Brain pericyte (primary cell): ENCODE results near the gene ALK.
A peak's percentile ranks its signal among the peaks of the same experiment; 100 is the strongest.

ENCODE experiments used
- DNase-seq: peaks from one replicate; pipeline ENCODE4 v3.0.0-alpha.2; 2012; ENCODE audit warnings: low read depth, low spot score

ALK gene

DNA sequence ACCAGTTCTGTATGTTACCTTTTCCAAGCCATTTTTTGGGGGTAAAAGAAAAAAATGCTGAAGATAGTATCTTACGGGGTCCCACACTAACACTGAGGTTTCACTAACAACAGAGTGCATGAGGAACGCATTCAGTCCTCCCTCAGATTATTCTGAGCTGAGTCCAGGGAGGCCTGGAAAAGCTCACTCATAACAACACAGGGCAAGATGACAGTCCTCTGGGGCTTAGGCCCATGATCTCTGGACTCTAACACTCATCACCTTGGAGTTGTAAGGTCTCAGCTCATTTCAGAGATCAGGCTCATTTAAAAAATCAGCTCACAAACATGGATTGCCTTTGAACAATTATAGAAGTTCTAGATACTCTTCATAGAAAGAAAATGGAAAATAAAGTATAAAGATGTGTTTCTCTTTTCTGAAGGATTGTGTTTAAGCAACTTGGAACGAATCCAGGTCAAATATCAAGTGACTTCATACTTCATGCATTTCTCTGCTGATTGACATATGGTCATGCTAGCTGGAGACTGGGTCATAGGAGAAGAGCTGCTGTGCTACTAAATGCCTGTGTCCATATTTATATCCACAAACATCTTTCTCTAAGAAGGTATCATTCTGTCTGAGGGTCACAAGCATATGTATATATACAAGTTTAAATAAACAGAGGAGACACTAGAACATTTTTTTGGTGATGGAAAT is 265.8 kb downstream of the ALK start:
- DNase-seq = no peak

DNA sequence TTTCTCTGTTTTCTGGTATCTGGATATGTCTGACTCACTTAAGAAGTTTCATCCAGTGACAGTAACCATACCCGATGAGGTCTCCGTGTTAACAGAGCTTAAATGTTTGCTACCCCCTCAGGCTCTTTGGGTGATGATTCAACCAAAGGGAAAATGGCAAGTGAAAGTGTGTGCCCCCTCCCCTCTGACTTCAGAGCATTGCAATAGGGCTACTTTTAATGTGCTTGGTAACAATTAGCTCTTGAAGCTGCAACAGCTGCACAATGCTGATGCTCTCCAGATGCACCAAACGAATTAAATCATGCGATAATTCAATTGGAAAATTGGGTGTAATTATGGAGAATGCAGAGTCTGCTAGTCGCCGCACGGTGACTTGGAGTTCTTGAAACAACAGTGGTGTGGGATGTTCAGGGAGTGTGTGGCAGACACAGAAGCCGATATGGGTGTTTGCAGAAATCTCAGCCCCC is 270.7 kb downstream of the ALK start:
- DNase-seq = no peak

DNA sequence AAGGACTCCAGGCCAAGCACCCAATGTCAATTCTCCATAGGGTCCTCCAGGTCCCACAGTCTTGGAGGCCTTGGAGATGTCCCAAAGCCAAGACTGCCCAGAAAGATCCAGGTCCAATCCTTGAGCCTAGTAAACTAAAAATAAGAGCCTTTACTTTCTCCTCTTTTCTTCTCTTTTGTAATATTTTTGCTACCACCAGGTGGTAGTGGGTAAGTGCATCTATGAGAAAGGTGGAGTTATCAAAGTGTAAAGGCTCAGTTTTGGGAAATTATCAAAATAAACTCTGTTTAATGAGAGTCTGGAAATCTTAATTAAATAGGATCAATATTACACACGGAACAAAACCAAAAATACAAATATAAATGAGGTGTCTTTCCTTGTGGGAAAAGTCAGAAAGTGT is 276.4 kb downstream of the ALK start:
- DNase-seq = no peak

DNA sequence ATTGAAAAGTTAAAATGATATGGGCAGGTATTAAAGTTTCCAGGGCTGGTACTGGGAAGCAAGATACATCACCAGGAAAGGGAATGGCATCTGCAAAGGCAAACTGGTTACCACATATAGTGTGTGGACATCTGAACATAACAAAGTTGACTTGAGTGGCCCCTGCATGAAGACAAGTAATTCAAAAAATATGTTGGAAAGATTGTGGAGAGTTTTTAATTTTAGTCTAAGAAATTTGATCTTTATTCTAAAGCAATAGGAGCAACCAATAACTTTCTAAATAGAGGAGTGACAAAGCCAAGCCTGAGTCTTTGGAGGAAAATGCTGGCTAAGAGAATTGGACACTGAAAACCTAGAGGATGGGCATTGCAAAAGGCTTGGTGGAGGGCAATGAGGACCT is 278.2 kb downstream of the ALK start:
- no peak for DNase-seq

DNA sequence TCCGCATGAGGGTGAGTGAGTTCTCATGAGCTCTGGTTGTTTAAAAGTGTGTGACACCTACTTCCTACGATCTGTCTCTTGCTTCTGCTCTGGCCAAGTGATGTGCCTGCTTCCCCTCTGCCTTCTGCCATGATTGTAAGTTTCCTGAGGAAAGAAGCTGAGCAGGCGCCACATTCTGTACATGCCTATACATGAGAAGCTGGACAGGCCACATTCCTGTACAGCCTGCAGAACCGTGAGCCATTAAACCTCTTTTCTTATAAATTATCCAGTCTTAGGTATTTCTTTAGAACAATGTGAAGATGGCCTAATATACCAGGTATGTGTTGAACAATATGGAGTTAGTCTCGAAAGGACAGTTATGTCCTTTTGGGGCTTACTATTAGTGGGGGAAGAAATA is 281.0 kb downstream of the ALK start:
- DNase-seq = no peak

DNA sequence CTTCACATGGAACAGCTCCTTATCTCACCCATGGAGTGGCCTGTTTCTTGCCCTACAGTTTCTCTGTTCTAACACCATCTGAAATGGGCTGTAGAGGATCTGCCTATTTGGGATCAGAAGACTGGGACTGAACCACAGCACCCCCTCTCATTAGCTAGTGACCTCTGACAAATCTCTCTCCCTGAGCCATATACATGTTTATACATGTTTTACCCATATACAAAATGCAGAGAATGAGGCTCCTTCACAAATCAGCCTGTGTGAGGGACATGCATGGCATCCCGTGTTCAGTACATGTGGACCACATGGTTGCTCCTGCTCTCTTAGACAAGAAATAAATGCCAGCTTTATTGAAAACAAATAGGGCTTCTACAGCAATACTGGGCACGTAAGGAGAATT is 282.7 kb downstream of the ALK start:
- no peak for DNase-seq

DNA sequence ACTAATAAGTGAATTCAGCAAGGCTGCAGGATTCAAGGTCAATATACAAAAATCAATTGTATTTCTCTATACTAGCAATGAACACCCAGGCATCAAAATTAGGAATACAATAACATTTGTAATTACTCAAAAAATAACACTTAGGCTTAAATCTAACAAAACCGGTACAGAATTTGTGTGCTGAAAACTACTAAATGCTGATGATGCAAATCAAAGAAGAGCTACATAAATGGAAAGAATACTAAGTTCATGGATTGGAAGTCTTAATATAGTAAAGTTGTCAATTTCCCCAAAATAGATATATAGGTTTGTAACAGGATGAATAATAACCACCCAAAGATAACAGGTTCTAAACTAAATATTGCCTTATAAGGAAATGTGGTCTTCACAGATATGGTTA is 286.5 kb downstream of the ALK start:
- no peak for DNase-seq

DNA sequence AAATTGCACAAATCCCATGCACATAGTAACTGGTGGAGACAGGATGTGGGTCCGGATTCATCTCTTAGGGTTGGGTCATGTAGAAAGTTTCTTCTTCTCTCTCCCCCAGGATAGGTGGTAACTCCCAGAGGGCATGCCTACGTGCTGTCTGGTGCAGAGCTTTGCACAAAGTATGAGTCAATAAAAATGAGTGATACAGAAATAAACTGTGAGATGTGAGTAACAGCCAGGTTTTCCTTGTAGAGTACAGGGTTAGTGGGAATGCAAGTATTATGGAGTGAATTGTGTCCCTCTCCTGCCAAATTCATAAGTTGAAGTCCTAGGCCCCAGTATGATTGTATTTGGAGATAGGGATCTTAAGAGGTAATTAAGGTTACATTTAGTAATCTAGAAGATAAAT is 289.4 kb downstream of the ALK start:
- DNase-seq = no peak

DNA sequence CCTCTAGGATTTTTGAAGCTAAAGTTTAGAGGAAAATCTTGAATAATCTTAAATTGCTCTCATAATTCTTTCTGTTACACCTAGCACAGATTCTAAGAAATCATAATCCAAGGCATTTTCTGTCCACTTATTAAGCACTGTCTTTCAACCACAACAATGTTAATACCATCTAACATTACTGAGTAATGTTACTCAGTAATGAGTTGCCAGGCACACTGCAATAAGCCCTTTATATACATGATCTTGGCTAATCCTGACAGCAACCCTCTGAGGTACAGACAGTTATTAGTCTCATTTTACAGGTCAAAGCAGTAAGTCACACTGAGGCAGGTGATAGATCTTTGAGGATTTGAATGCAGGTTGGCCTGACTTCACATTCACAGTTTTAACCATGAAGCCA is 291.9 kb downstream of the ALK start:
- DNase-seq = no peak

DNA sequence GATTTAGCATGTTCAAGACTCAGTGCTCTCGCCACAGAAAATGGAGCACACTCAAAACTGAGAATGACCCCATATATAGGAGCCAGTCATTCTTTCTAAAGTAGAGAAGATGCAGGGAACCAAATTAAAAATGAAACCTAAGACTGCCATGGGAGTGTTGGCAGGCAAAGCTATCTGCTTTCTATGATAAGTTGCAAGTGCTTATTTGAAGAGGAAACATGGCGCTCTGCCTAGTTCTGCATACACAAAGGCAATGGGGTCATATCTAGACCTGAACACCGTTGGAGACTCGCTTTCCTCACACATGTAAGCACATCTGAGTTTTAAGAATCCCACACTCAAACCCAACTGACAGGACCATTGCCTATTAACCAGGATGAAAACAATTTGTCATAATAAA is 292.5 kb downstream of the ALK start:
- no peak for DNase-seq

DNA sequence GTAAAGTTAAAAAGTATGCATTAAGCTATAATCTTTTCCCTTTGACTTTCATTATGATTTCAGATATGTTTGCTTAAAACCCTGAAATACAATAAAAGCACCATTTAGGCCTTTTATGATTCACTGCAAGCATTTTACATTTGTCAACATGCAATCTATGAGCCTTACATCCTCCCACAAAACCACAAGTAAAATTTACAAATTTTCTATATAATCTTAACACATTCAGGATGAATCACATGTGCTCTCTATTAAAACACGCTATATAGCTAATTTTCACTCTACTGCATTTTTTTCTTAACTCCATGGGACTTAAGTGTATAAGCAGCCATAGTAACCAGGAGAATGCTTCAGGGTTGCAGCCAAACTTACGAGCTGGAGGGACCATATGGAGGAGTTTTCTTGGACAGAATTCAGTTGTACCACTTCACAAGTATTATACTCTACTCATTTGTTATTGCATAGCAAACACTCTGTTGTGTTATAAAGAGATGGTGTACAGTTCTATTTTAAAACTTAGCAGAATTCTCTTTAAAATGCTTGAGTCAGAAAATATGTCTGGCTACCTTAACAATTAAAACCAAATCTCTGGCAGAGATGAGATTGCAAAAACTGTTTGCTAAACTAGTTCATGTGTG is 293.2 kb downstream of the ALK start:
- DNase-seq = no peak

DNA sequence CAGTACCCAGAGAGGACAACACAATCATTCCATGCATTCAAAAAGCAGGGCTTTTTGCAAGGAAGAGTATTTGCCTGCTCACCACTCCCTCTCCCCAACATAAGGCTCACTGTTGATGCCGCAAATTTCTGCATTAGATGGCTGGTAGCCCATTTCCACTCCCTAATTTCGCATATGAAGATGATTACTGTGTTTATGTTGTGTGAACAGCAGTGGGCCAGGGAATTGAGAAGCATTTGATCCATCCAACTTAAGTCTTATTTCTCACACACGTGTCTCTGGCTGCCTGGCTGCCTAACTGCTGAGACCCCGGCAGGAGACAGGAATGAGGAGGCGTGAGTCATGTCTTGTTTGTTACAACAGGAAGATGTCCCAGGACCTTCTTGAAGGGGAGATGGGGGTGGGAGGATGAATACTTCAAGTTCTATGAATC is 294.1 kb downstream of the ALK start:
- DNase-seq = peak; percentile 84

DNA sequence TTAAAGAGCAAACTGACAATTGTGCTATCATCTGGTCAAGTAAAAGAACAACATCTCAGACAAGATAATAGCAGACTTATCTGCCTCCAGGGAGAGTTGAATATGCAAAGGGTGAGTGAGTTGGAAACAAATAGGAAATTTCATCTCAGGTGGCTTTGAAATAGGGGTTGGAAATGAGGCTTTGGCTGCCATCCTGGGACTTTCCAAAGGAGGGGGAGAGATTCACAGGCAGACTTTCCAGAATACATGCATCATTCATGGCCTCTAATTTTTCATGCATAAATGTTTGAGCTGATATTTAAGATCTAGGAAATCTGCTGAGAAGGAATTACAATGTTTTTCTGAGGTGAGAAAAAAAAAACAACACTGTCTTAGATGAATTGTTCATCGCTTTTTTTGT is 300.5 kb downstream of the ALK start:
- no peak for DNase-seq

DNA sequence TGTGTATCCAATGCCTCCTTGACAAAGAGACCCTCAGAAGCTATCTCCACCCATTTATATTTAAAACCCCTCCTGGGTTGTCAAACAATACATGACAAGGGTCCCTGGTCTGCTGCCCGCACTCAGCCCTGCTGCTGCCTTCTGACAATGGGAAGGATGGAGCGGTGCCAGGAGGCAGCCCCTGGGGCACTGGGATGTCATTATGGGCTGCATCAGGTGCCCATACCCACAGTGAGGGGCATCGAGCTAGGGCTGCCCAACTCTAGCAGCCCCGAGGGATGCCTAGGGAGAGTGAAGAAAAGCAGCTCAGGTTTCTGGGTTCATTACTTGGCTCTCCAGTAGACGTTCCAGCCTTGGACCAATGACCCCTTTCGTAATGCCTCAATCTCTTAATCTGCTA is 301.7 kb downstream of the ALK start:
- DNase-seq = no peak

DNA sequence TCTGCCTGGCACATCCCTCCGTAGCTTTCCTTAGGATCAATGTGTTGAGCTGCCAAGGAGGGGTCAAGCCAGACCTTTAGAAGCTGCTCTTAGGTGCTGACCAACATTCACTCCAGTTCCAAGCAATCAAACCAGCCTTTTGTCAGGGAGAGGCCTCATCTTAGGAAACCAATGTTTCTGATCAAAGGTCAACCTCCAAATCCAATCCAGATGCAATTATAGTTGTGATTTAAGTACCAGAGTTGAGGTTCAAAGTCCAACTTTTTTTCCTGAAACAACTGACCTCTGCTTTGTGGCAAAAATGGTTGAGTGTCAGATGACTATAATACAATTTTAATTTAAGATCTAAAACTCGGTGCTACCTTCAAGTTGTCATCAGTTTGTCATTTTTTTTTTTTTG is 303.4 kb downstream of the ALK start:
- no peak for DNase-seq

DNA sequence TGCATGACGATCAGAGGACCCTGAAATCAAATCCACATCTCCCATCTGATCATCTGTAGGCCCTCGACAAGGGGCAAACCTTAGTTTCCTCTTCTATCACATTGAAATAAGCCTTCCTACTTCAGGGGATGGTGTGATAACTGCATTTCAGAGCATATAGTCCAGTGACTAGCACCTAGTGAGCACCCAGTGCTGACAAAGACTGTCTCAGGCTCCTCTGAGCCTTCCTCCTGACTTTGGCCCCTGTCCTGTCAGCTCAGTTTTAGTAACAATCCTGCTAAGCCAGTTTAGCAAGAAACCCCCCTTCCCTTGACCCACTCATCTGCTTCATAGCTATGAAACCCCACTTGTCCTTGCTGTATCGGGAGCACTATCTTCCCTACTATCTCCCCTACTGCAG is 304.0 kb downstream of the ALK start:
- DNase-seq = no peak

DNA sequence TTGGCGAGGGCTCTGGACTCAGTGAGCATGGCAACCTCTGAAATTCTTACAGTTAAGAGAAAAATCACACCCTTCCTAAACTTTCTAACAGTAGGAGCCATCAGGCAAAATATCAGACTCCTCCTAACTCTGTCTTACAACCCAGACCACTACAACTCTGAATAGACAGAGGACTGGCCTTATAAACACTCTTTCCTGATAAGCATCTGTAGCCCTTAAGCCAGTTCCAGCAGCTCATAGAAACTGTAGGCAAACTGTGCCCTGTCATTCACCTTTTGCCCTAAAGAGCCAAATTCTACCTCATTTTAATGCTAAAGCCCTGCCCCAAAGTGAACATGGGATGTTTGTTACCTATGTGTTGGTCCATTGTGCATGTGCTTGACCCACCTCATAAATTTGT is 304.8 kb downstream of the ALK start:
- DNase-seq = no peak

DNA sequence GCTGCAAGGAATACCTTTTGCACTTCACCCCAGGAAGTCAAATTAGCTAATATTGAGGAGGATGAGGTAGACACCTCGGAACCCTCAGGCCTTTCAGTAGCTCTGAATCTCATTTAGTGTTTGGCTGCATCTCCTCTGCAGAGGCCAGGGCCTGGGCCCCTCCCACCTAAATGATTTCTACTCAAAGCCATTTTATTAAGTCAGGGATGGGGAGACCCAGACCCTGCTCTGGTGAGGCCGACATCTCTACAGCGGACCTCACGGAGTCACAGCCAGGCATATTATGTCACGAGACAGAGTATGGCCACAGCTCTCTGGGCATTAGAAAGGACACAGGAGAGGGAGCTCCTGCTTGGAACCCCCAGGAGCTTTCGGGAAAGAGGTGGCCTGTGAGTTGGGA is 305.5 kb downstream of the ALK start:
- no peak for DNase-seq

DNA sequence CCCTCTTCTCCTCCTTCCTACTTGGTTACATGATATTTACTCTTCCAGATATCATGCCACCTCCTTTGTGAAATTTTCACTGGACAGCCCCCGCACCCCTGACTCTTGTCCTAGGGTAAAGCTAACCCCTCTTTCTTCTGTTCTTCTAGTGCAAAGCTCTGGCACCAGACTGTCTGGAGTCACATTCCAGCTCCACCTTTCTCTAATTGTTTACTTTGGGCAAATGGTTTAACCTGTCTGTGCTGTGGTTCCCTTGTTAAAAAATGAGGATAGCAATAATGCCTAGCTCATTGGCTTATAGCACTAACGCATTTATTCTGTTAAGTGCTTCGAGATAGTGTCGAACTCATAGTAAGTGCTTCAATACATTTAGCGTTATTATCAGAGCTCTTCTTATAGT is 306.2 kb downstream of the ALK start:
- DNase-seq = no peak

DNA sequence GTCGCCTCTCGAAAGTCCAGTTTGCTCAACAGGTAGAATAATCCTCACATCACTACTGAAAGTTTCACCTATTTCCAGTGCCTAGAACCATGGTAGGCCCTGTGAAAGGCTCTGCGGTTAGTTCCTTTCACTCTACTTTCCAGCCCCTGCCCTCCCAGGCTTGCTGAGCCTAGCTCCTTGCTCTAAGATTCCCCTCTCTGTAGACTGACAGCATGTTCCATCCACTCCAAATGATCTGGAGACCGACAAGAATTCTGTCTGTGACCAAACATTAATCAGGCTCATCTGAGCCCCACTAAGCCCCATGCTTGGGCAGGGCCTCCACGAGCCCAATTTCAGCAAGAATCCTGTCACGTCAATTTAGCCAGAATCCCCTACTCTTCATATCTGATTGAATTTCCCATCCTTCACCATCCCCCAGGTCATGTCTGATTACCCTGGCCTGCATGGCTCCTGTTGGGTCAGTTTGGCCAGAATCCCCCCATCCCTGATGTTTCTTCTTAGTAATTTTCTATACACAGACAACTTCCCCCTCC is 307.0 kb downstream of the ALK start:
- no peak for DNase-seq

DNA sequence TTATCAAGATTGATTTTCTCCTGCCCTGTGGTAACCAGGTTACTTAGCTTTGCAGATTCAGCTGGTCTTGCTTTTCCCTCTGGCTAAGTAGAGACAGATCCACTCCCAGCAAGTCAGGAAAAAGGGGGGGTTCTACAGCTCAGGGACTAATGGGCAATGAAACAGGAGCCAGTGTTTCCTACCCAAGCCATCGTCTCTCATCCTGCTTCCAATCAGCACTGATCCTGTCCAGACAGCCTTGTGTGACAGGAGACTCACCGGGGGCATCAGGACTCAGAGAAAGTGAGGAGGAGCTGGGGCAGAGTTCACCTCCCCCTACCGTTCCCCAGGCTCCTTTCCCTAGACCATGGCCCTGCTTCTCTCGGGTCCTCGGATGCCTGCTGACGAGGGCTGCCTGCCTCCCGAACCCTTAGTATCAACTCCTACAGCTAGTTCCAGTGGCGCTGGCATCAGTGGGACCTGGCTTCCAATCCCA is 307.6 kb downstream of the ALK start:
- no peak for DNase-seq

DNA sequence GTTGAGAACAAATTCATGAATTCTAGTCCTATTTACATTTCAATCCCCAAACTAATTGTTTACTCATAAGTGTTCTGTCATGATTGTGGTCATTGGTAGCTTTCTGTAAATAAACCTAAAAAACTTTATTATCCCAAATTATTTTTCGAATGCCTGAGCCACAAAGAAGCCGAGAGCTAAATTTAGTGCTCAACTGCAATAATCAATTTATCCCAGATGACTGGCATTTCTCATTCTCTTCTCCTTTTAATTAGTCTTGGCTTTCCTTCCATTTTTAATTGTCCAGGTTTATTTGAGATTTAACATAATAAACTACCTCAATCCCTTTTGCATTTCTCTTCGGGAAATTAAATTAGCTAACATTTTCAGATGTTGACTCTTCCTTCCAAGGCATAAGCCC is 308.3 kb downstream of the ALK start:
- no peak for DNase-seq

DNA sequence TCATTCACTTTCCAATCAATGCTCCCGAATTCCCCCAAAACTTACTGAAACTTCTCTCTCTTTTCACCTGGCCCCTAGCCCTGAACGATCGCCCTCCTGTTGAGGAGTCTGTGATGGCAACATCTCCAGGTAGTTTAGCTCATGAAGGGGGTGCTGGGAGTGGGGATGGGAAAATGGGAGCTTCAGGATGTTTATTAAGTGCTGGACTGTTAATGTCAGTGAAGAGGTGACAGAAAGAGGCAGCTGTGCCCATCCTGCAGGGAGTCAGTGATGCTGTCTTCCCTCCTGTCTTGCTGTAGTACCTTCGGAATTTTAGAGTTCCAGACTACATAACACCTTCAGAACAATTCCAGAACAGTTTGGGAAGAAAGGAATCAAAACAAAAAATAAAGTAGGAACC is 308.8 kb downstream of the ALK start:
- DNase-seq = no peak
